ENCODE measurements around the gene DDA1.

Gene DDA1

GRCh38 chr19:17322854-17323253 is 13.5 kb downstream of the DDA1 start:
- H3K36me3 ChIP-seq (ENCODE audit: insufficient read depth, low read length): peaks cover 12% of the 10 kb centered on the region; the same call in 1 of the 2 replicates
- H3K9me3 ChIP-seq (ENCODE audit: low read depth, low read length): no peaks in the 10 kb centered on the region
- no peak for DNase-seq (ENCODE audit: low read depth, low spot score)
- H3K9ac ChIP-seq (ENCODE audit: insufficient read length): no peak overlapping the region
- H3K27ac ChIP-seq: peak overlapping the region; percentile 19; the same call in 1 of the 2 replicates
- no peak overlapping the region for H3K4me3 ChIP-seq
- no peak for TF ChIP-seq EZH2 (IDR thresholded peaks at IDR 0.05)
- TF ChIP-seq POLR2AphosphoS5 (IDR thresholded peaks at IDR 0.05; ENCODE audit: borderline replicate concordance, low read depth, low read length): no peak; the same call in 1 of the 2 replicates
- TF ChIP-seq FOXP2 (optimal IDR thresholded peaks at IDR 0.05; ENCODE audit: control extremely low read depth, extremely low read length, insufficient read depth): no peak

- peaks cover 12% of the 10 kb centered on the region; the same call in 1 of the 2 replicates for H3K36me3 ChIP-seq (ENCODE audit: insufficient read depth, low read length)
- H3K4me3 ChIP-seq: no peak overlapping the region
- no peak overlapping the region for H3K9ac ChIP-seq (ENCODE audit: insufficient read length)
- DNase-seq (ENCODE audit: low read depth, low spot score): no peak
- peak overlapping the region; percentile 19; the same call in 1 of the 2 replicates for H3K27ac ChIP-seq
- no peak for TF ChIP-seq FOXP2 (optimal IDR thresholded peaks at IDR 0.05; ENCODE audit: control extremely low read depth, extremely low read length, insufficient read depth)
- TF ChIP-seq EZH2 (IDR thresholded peaks at IDR 0.05): no peak
- TF ChIP-seq POLR2AphosphoS5 (IDR thresholded peaks at IDR 0.05; ENCODE audit: borderline replicate concordance, low read depth, low read length): no peak
- no peaks in the 10 kb centered on the region for H3K9me3 ChIP-seq (ENCODE audit: low read depth, low read length)
These were observed 14.1 kb downstream of the DDA1 start for GRCh38 chr19:17323300-17323963.

GRCh38 chr19:17323964-17324332 is 14.6 kb downstream of the DDA1 start:
- no peak for TF ChIP-seq POLR2AphosphoS5 (IDR thresholded peaks at IDR 0.05; ENCODE audit: borderline replicate concordance, low read depth, low read length)
- no peak for TF ChIP-seq FOXP2 (optimal IDR thresholded peaks at IDR 0.05; ENCODE audit: control extremely low read depth, extremely low read length, insufficient read depth)
- no peak for TF ChIP-seq EZH2 (IDR thresholded peaks at IDR 0.05)
- no peak for DNase-seq (ENCODE audit: low read depth, low spot score)
- Histone ChIP-seq H3K9me3 (ENCODE audit: low read depth, low read length) (no peaks in the 10 kb centered on the region), H3K4me3 (no peak overlapping the region), H3K9ac (ENCODE audit: insufficient read length) (no peak overlapping the region), H3K27ac (no peak overlapping the region), H3K36me3 (ENCODE audit: insufficient read depth, low read length) (peaks cover 12% of the 10 kb centered on the region; the same call in 1 of the 2 replicates)

GRCh38 chr19:17324357-17325114 is 15.2 kb downstream of the DDA1 start:
- no peak overlapping the region for H3K4me3 ChIP-seq
- H3K9ac ChIP-seq (ENCODE audit: insufficient read length): no peak overlapping the region
- H3K36me3 ChIP-seq (ENCODE audit: insufficient read depth, low read length): peaks cover 12% of the 10 kb centered on the region; the same call in 1 of the 2 replicates
- H3K9me3 ChIP-seq (ENCODE audit: low read depth, low read length): no peaks in the 10 kb centered on the region
- TF ChIP-seq POLR2AphosphoS5 (IDR thresholded peaks at IDR 0.05; ENCODE audit: borderline replicate concordance, low read depth, low read length): no peak
- TF ChIP-seq EZH2 (IDR thresholded peaks at IDR 0.05): no peak
- no peak for DNase-seq (ENCODE audit: low read depth, low spot score)
- no peak overlapping the region for H3K27ac ChIP-seq

GRCh38 chr19:17325133-17325532 is 15.8 kb downstream of the DDA1 start:
- peaks cover 6% of the 10 kb centered on the region; the same call in 1 of the 2 replicates for H3K36me3 ChIP-seq (ENCODE audit: insufficient read depth, low read length)
- DNase-seq (ENCODE audit: low read depth, low spot score): no peak
- TF ChIP-seq EZH2 (IDR thresholded peaks at IDR 0.05) (no peak), POLR2AphosphoS5 (IDR thresholded peaks at IDR 0.05; ENCODE audit: borderline replicate concordance, low read depth, low read length) (no peak), FOXP2 (optimal IDR thresholded peaks at IDR 0.05; ENCODE audit: control extremely low read depth, extremely low read length, insufficient read depth) (no peak)
- no peaks in the 10 kb centered on the region for H3K9me3 ChIP-seq (ENCODE audit: low read depth, low read length)
- H3K9ac ChIP-seq (ENCODE audit: insufficient read length): no peak overlapping the region
- H3K4me3 ChIP-seq: no peak overlapping the region
- H3K27ac ChIP-seq: no peak overlapping the region

- no peak for DNase-seq (ENCODE audit: low read depth, low spot score)
- Histone ChIP-seq H3K4me3 (no peak overlapping the region), H3K36me3 (ENCODE audit: insufficient read depth, low read length) (no peaks in the 10 kb centered on the region; the same call in 1 of the 2 replicates), H3K27ac (no peak overlapping the region), H3K9me3 (ENCODE audit: low read depth, low read length) (no peaks in the 10 kb centered on the region), H3K9ac (ENCODE audit: insufficient read length) (no peak overlapping the region)
- TF ChIP-seq FOXP2 (optimal IDR thresholded peaks at IDR 0.05; ENCODE audit: control extremely low read depth, extremely low read length, insufficient read depth): no peak
- TF ChIP-seq EZH2 (IDR thresholded peaks at IDR 0.05): no peak
- no peak for TF ChIP-seq POLR2AphosphoS5 (IDR thresholded peaks at IDR 0.05; ENCODE audit: borderline replicate concordance, low read depth, low read length)
These were observed 16.7 kb downstream of the DDA1 start for GRCh38 chr19:17325881-17326594.

GRCh38 chr19:17326595-17326966 is 17.2 kb downstream of the DDA1 start:
- no peak for DNase-seq (ENCODE audit: low read depth, low spot score)
- H3K9me3 ChIP-seq (ENCODE audit: low read depth, low read length): no peaks in the 10 kb centered on the region
- H3K36me3 ChIP-seq (ENCODE audit: insufficient read depth, low read length): no peaks in the 10 kb centered on the region; the same call in 1 of the 2 replicates
- no peak overlapping the region for H3K27ac ChIP-seq
- no peak overlapping the region for H3K9ac ChIP-seq (ENCODE audit: insufficient read length)
- no peak overlapping the region for H3K4me3 ChIP-seq
- TF ChIP-seq FOXP2 (optimal IDR thresholded peaks at IDR 0.05; ENCODE audit: control extremely low read depth, extremely low read length, insufficient read depth): no peak
- no peak for TF ChIP-seq POLR2AphosphoS5 (IDR thresholded peaks at IDR 0.05; ENCODE audit: borderline replicate concordance, low read depth, low read length)

GRCh38 chr19:17327068-17327653 is 17.8 kb downstream of the DDA1 start:
- no peak for DNase-seq (ENCODE audit: low read depth, low spot score)
- Histone ChIP-seq H3K4me3 (no peak overlapping the region), H3K36me3 (ENCODE audit: insufficient read depth, low read length) (no peaks in the 10 kb centered on the region; the same call in 1 of the 2 replicates), H3K9me3 (ENCODE audit: low read depth, low read length) (no peaks in the 10 kb centered on the region), H3K9ac (ENCODE audit: insufficient read length) (no peak overlapping the region), H3K27ac (no peak overlapping the region)
- no peak for TF ChIP-seq POLR2AphosphoS5 (IDR thresholded peaks at IDR 0.05; ENCODE audit: borderline replicate concordance, low read depth, low read length)
- no peak for TF ChIP-seq EZH2 (IDR thresholded peaks at IDR 0.05)
- no peak for TF ChIP-seq FOXP2 (optimal IDR thresholded peaks at IDR 0.05; ENCODE audit: control extremely low read depth, extremely low read length, insufficient read depth)

All from SK-N-MC (cell line).